ENCODE measurements around the gene AGAP1. TPM values are rescaled to one million over a fixed set of nuclear protein-coding genes. Genes with fewer than 3 reads are reported as not detected.

The AGAP1 gene
- total and polyA plus RNA-seq, 2 donors (not counting 3 experiments of a cell fraction or from before 2014, with no cell fraction given): 10.2 to 20.9 TPM

- Histone ChIP-seq H3K27ac (ENCODE audit: insufficient read depth, low read depth, low read length) (no peak overlapping the region), H3K9me3 (replicated peaks; ENCODE audit: control insufficient read depth, insufficient read depth, low read length) (no peaks in the 10 kb centered on the region), H4K20me1 (replicated peaks; ENCODE audit: control insufficient read depth, extremely low read depth, insufficient read depth, low read length) (no peaks in the 10 kb centered on the region), H2AFZ (ENCODE audit: low read depth, low read length) (no peak overlapping the region), H3K27me3 (ENCODE audit: control insufficient read depth in 2 of 2, insufficient read depth in 2 of 2, low read length in 2 of 2) (no peaks in the 10 kb centered on the region), H3K4me1 (ENCODE audit: control insufficient read depth, extremely low read depth, insufficient read depth, low read length) (no peaks in the 10 kb centered on the region), H3K9me1 (replicated peaks; ENCODE audit: control insufficient read depth, extremely low read depth, insufficient read depth, low read length) (no peaks in the 10 kb centered on the region), H3K36me3 (ENCODE audit: control insufficient read depth in 2 of 2, extremely low read depth in 1 of 2, insufficient read depth in 2 of 2, low read length in 2 of 2) (no peaks in the 10 kb centered on the region), H3K79me2 (ENCODE audit: control insufficient read depth, insufficient read depth, low read length) (no peaks in the 10 kb centered on the region), H3K4me3 (replicated peaks in 1 of 3; ENCODE audit: insufficient read depth in 1 of 3, low read depth in 1 of 3, low read length in 3 of 3) (no peak overlapping the region), H3K9ac (replicated peaks; ENCODE audit: extremely low read depth, insufficient read depth, low read length) (no peak overlapping the region), H3K4me2 (ENCODE audit: insufficient read depth, low read length) (no peak overlapping the region)
- DNase-seq (ENCODE audit: low read depth, low spot score) (no peak), FAIRE-seq (no peak)
- TF ChIP-seq EZH2 (IDR thresholded peaks at IDR 0.05; ENCODE audit: borderline replicate concordance, low read depth, low read length, severe bottlenecking) (no peak), GATA2 (IDR thresholded peaks at IDR 0.05; ENCODE audit: insufficient read depth, insufficient read length, low read depth, low read length) (no peak), POLR2A (IDR thresholded peaks at IDR 0.05; ENCODE audit: low read depth, low read length) (no peak), MYC (IDR thresholded peaks at IDR 0.05; ENCODE audit: low read depth, low read length) (no peak), FOS (IDR thresholded peaks at IDR 0.05; ENCODE audit: borderline replicate concordance, insufficient read depth, low read length) (no peak), JUN (IDR thresholded peaks at IDR 0.05; ENCODE audit: borderline replicate concordance, insufficient read depth, insufficient read length, low read depth) (no peak), MAX (IDR thresholded peaks at IDR 0.05; ENCODE audit: insufficient read depth, insufficient read length) (no peak), POLR2AphosphoS5 (IDR thresholded peaks at IDR 0.05; ENCODE audit: insufficient read depth, low read depth, low read length) (no peak), CTCF (IDR thresholded peaks at IDR 0.05; ENCODE audit: extremely low read depth in 1 of 2, insufficient read depth in 1 of 2, low read depth in 1 of 2, low read length in 2 of 2) (no peak)
- CTCF ChIA-PET: no interaction called here
- no TSS peak for BruUV-seq (replicated peaks)
- dilution Hi-C loops (cut with MboI; ENCODE audit: extremely low pct_ligation_motif_present, low sequenced_read_pairs): no loop called here
- intact Hi-C loops (cut with micrococcal nuclease): no loop called here
- POLR2A ChIA-PET: no interaction called here
Measured at GRCh38 chr2:235729557-235729947, 235.7 kb downstream of the AGAP1 start.

All from endothelial cell of umbilical vein (primary cell).